Large intestine (tissue), 3 donors: Measurements from ENCODE around the gene RNF207. TPM values are rescaled to one million over a fixed set of nuclear protein-coding genes. Genes with fewer than 3 reads are reported as not detected.
A peak's percentile ranks its signal among the peaks of the same experiment; 100 is the strongest.

Source experiments
- DNase-seq, 2 donors: peaks; one replicate each; pipeline versions ENCODE4 v3.0.0 to v3.0.0-alpha.2; 2013
- H3K27ac ChIP-seq: one replicate; pipeline ENCODE4 v1.5.1; 2013; ENCODE audit warnings: low read length
- H3K27me3 ChIP-seq: 2 replicates; pipeline ENCODE4 v1.6.1; 2013; ENCODE audit warnings: low read length; ENCODE audit not compliant: control insufficient read depth, insufficient read depth
- H3K36me3 ChIP-seq: 2 replicates; pipeline ENCODE4 v1.6.1; 2013; ENCODE audit warnings: low read length; ENCODE audit not compliant: control insufficient read depth, insufficient read depth
- H3K4me1 ChIP-seq: one replicate; pipeline ENCODE4 v1.6.1; 2013; ENCODE audit warnings: low read length; ENCODE audit not compliant: control insufficient read depth, insufficient read depth
- H3K4me3 ChIP-seq: one replicate; pipeline ENCODE4 v1.5.1; 2013; ENCODE audit warnings: low read length
- H3K9me3 ChIP-seq: one replicate; pipeline ENCODE4 v1.6.1; 2013; ENCODE audit warnings: mild to moderate bottlenecking, low read depth, low read length, moderate library complexity; ENCODE audit not compliant: control insufficient read depth
- WGBS: methylation state at CpG from one replicate; pipeline ENCODE4 v1.1.5; 2013; ENCODE audit warnings: low lambda C conversion rate; ENCODE audit not compliant: insufficient coverage; 5-methylcytosine and 5-hydroxymethylcytosine counted together
- polyA plus RNA-seq: library from polyadenylated mRNA; unstranded; fragments of 120-200 nt; gene quantifications from one replicate; pipeline ENCODE4 v1.2.1, GENCODE V29; 2013

Gene RNF207
- polyA plus RNA-seq, 1 donor, result 44.5 TPM

DNA sequence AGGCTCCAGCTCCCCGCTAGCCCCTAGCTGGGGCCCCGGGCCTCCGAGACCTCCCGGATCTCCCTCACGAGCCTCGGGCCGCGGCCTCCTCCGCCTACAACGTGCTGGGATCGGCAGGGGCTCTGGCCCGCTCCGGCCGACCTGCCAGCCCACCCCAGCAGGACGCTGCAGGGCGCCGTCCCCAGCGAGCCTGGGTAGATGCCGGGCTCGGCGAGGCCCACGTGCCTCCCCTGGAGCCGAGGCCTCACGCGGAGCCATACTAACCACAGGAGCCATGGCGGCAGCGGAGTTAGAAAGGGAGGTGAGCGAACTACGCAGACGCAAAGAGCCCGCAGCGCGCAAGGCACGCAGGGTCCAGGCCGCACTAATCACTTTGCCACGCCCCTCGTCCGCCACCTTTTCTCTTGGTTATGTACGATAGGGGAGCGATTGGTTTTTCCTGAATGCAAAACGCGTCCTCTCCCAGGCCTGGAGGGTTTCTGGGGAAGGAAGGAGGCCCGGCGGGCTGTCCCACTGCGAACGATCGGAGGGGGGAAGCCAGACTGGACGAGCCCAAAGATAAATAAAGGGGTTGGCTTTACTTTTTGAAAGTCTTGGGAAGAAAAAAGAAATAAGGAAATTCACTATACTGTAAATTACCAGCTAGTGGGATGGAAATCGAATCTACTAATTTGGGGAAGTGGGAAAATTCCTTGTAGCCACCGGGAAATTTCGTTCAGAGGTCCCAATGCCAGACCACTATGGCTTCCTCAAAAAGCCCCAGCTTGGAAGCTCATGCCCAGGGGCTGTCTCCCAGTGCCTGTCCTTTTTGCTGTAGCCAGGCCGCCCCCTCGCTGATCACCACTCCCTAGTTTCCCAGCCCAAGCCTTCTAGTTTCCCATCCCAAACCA, 6.4 kb upstream of the RNF207 start, which contains the start of gene RPL22:
Gene RPL22, minus strand, starts transcription at position 298 of the 890 bp plus-strand sequence. Its CDS starts 22 bp downstream, at position 276.
- 0% methylated on average over 1 of the region's 53 CpGs for WGBS
- Histone ChIP-seq H3K36me3 (peaks cover 23% of the 10 kb centered on the region), H3K27ac (peak within 1 kb of the TSS; percentile 60), H3K4me1 (peaks cover 10% of the 10 kb centered on the region), H3K4me3 (peak within 1 kb of the TSS; percentile 97), H3K27me3 (no peaks in the 10 kb centered on the region), H3K9me3 (no peaks in the 10 kb centered on the region)
- DNase-seq, result peak; percentile 99

- no CpG with 5 or more reads among the region's 10 CpGs for WGBS
- no peaks in the 10 kb centered on the region for H3K9me3 ChIP-seq
- H3K27ac ChIP-seq, result peak overlapping the region; percentile 47
- H3K27me3 ChIP-seq, result no peaks in the 10 kb centered on the region
- H3K4me1 ChIP-seq, result peaks cover 16% of the 10 kb centered on the region
- H3K4me3 ChIP-seq, result peak overlapping the region; percentile 97
- DNase-seq, result no peak
- H3K36me3 ChIP-seq, result peaks cover 18% of the 10 kb centered on the region
Observed at GRCh38 chr1:6200188-6200809, 5.6 kb upstream of the RNF207 start.

DNA sequence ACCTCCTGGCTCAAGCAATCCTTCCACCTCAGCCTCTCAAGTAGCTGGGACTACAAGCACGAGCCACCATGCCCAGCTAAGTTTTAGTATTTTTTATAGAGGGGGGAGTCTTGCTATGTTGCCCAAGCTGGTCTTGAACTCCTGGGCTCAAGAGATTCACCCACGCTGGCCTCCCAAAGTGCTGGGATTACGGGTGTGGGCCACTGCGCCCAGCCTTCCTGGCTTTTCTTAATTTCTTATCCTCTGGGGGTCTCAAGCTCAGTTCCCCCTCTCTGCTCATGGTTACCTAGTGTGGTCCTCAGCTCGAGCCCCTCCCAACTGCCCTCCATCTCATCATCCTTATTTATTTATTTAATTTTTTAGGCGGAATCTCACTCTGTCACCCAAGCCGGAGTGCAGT, 3.7 kb upstream of the RNF207 start:
- WGBS, result no CpG with 5 or more reads among the region's 7 CpGs
- Histone ChIP-seq H3K4me3 (no peak overlapping the region), H3K27me3 (peaks cover 6% of the 10 kb centered on the region), H3K36me3 (peaks cover 2% of the 10 kb centered on the region), H3K4me1 (peaks cover 16% of the 10 kb centered on the region), H3K9me3 (peaks cover 3% of the 10 kb centered on the region), H3K27ac (no peak overlapping the region)
- no peak for DNase-seq

DNA sequence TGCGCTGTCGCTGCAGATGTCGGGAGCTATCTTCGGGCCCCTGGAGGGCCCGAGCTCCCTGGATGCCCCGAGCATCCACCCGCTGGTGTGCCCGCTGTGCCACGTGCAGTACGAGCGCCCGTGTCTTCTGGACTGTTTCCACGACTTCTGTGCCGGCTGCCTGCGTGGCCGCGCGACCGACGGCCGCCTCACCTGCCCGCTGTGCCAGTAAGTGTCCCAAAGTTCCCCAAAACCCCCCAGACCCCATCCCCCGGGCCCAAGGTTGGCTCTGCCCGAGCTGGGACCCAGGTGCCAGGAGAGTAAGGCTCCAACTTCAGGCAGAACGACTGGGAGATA, 569 bp downstream of the RNF207 start:
- peak overlapping the region; percentile 81 for H3K4me3 ChIP-seq
- H3K9me3 ChIP-seq, result peaks cover 3% of the 10 kb centered on the region
- H3K4me1 ChIP-seq, result peaks cover 16% of the 10 kb centered on the region
- peaks cover 6% of the 10 kb centered on the region for H3K27me3 ChIP-seq
- DNase-seq, result no peak
- H3K27ac ChIP-seq, result no peak overlapping the region
- no CpG with 5 or more reads among the region's 25 CpGs for WGBS
- H3K36me3 ChIP-seq, result peaks cover 6% of the 10 kb centered on the region

DNA sequence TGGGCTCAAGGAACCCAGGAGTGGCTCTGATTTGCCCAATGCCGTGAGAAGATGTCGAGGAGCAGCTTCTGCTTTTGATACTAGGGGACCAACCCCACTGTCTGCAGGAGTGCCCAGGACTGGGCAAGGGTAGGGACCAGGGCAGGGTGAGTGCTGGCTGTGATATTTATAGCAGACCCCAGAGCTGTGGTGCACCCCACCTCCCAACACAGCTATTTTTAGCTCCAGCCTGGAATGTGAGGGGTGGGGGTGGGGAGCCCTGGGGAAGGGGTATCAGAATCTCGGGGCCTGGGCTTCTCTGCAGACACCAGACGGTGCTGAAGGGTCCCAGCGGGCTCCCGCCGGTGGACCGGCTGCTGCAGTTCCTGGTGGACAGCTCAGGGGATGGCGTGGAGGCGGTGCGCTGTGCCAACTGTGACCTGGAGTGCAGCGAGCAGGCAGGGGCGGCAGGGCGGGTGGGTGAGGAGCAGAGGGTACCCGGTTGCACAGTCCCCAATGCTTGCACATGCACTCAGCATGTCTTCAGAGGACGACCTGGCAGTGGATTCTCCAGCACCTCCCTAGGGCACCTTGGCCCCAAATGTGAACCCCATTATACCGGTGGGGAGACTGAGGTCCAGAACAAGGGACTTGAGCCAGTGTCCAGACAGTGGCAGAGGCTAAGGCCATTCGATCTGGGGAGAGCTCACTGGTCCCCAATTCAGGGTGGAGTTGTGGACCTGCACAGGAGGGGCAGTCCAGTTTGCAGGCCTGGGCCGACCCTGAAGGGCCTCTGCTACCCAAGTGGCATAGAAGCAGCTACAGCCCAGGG, 1.4 kb downstream of the RNF207 start:
- Histone ChIP-seq H3K27ac (no peak overlapping the region), H3K9me3 (peaks cover 3% of the 10 kb centered on the region), H3K4me3 (no peak overlapping the region), H3K27me3 (peaks cover 6% of the 10 kb centered on the region), H3K4me1 (peaks cover 16% of the 10 kb centered on the region), H3K36me3 (peaks cover 12% of the 10 kb centered on the region)
- no peak for DNase-seq
- no CpG with 5 or more reads among the region's 19 CpGs for WGBS

- H3K27ac ChIP-seq, result no peak overlapping the region
- peaks cover 3% of the 10 kb centered on the region for H3K9me3 ChIP-seq
- WGBS, result 100% methylated on average over 3 of the region's 10 CpGs
- H3K27me3 ChIP-seq, result peaks cover 6% of the 10 kb centered on the region
- peaks cover 17% of the 10 kb centered on the region for H3K36me3 ChIP-seq
- peaks cover 16% of the 10 kb centered on the region for H3K4me1 ChIP-seq
- no peak for DNase-seq
- H3K4me3 ChIP-seq, result no peak overlapping the region
Observed at GRCh38 chr1:6207921-6208320, 2.0 kb downstream of the RNF207 start.

GRCh38 chr1:6208723-6209660, 3.1 kb downstream of the RNF207 start:
- Histone ChIP-seq H3K27ac (no peak overlapping the region), H3K27me3 (peaks cover 6% of the 10 kb centered on the region), H3K4me1 (peaks cover 16% of the 10 kb centered on the region), H3K9me3 (peaks cover 3% of the 10 kb centered on the region), H3K36me3 (peaks cover 20% of the 10 kb centered on the region), H3K4me3 (peak overlapping the region; percentile 18)
- WGBS, result no CpG with 5 or more reads among the region's 99 CpGs
- DNase-seq, result peak; percentile 61 to 65

DNA sequence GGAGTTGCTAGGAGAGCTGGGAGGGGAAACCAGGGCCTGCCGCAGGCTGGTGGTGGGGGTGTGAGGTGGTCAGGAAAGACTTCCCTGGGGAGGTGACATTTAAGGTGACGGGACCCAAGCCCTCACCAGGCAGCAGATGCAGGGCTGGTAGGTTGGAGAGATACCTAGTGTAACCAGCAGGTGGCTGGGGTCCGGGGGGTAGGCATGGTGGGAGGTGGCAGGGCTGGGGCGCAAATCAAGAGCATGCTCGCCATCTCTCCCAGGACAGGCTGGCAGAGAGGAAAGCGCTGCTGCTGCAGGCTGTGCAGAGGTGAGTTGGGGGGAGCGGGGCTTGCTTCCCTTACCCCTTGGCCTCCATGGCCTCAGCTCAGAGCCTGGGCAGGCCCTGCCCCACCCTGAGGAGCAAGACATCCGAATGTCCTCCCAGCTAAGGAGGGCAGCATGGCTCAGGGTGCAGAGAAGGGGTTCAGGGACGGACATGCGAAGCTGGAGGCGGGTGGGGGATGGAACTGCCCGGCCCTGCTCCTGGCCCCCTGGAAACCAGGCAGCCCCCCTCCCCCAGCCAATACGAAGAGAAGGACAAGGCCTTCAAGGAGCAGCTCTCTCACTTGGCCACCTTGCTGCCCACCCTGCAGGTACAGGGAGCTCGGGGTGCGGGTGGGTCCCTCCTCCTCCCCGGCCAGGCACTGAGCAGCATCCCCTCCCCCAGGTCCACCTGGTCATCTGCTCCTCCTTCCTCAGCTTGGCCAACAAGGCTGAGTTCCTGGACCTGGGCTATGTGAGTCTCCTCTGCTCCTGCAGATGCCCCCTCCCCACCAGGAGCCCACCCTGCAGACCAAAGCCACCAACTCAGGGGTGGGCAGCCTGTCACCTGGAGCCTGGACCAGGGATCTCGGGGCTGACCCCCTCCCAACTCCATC, 4.0 kb downstream of the RNF207 start:
- Histone ChIP-seq H3K36me3 (peaks cover 20% of the 10 kb centered on the region), H3K27me3 (peaks cover 6% of the 10 kb centered on the region), H3K4me1 (peaks cover 12% of the 10 kb centered on the region), H3K27ac (no peak overlapping the region), H3K9me3 (peaks cover 3% of the 10 kb centered on the region), H3K4me3 (peak overlapping the region; percentile 13)
- WGBS, result no CpG with 5 or more reads among the region's 17 CpGs
- DNase-seq, result no peak
